GM18498 (cell line): ENCODE measurements around the gene PROSER2.
"Not testable (repeated sequence)": the region's sequence is repeated elsewhere in the genome, so short reads cannot be mapped to it uniquely, and the experiment has no call there.

Experiments
- ATAC-seq: cut with Tn5 transposase; IDR thresholded peaks from one replicate; pipeline ENCODE4 v1.9.1; 2021; ENCODE audit warnings: mild to moderate bottlenecking, moderate library complexity; ENCODE audit not compliant: unreplicated experiment

The PROSER2 gene

GRCh38 chr10:11884706-11885423 is 61.7 kb downstream of the PROSER2 start:
- ATAC-seq = no peak

GRCh38 chr10:11885437-11886137 is 62.4 kb downstream of the PROSER2 start:
- ATAC-seq = no peak

GRCh38 chr10:11886138-11886474 is 63.0 kb downstream of the PROSER2 start:
- ATAC-seq = no peak

GRCh38 chr10:11886851-11887250 is 63.7 kb downstream of the PROSER2 start:
- ATAC-seq = peak; percentile 52

- peak; percentile 13 for ATAC-seq
Measured at GRCh38 chr10:11887381-11888227, 64.4 kb downstream of the PROSER2 start.

- ATAC-seq = not testable (repeated sequence)
Measured at GRCh38 chr10:11889263-11889662, 66.1 kb downstream of the PROSER2 start.

GRCh38 chr10:11891776-11892486 is 68.8 kb downstream of the PROSER2 start:
- no peak for ATAC-seq

GRCh38 chr10:11893749-11894278 is 70.7 kb downstream of the PROSER2 start:
- ATAC-seq = no peak

- no peak for ATAC-seq
Measured at GRCh38 chr10:11894381-11895107, 71.4 kb downstream of the PROSER2 start.

GRCh38 chr10:11895108-11895466 is 71.9 kb downstream of the PROSER2 start:
- no peak for ATAC-seq

- no peak for ATAC-seq
Measured at GRCh38 chr10:11895598-11895997, 72.4 kb downstream of the PROSER2 start.

GRCh38 chr10:11896549-11897200 is 73.5 kb downstream of the PROSER2 start:
- ATAC-seq = no peak

- ATAC-seq = no peak
Measured at GRCh38 chr10:11898033-11898371, 74.8 kb downstream of the PROSER2 start.

GRCh38 chr10:11898372-11899066 is 75.4 kb downstream of the PROSER2 start:
- no peak for ATAC-seq

GRCh38 chr10:11899067-11899876 is 76.1 kb downstream of the PROSER2 start:
- no peak for ATAC-seq

- ATAC-seq = no peak
Measured at GRCh38 chr10:11901036-11901301, 77.8 kb downstream of the PROSER2 start.

GRCh38 chr10:11901454-11901832 is 78.3 kb downstream of the PROSER2 start:
- no peak for ATAC-seq

GRCh38 chr10:11901833-11902475 is 78.8 kb downstream of the PROSER2 start:
- ATAC-seq = no peak
